GM19397 (cell line): Measurements from ENCODE around the gene SLC2A4RG.

Experiments
- ATAC-seq: cut with Tn5 transposase; IDR thresholded peaks from one replicate; pipeline ENCODE4 v1.9.1; 2021; ENCODE audit warnings: mild to moderate bottlenecking, moderate library complexity; ENCODE audit not compliant: unreplicated experiment

SLC2A4RG gene

GRCh38 chr20:63740627-63741353 lies 1.2 kb downstream of the SLC2A4RG start:
- no peak for ATAC-seq

- no peak for ATAC-seq
Measured at GRCh38 chr20:63741354-63741675, 1.7 kb downstream of the SLC2A4RG start.

- no peak for ATAC-seq
Measured at GRCh38 chr20:63741676-63742380, 2.3 kb downstream of the SLC2A4RG start.

GRCh38 chr20:63742381-63743024 lies 2.9 kb downstream of the SLC2A4RG start:
- ATAC-seq: no peak

- ATAC-seq: no peak
Measured at GRCh38 chr20:63743210-63743970, 3.8 kb downstream of the SLC2A4RG start.

- no peak for ATAC-seq
Measured at GRCh38 chr20:63744158-63744557, 4.6 kb downstream of the SLC2A4RG start.

- no peak for ATAC-seq
Measured at GRCh38 chr20:63744574-63745423, 5.2 kb downstream of the SLC2A4RG start.

GRCh38 chr20:63745424-63745805 lies 5.8 kb downstream of the SLC2A4RG start:
- ATAC-seq: no peak

- no peak for ATAC-seq
Measured at GRCh38 chr20:63745961-63746731, 6.6 kb downstream of the SLC2A4RG start.

- ATAC-seq: no peak
Measured at GRCh38 chr20:63746751-63747315, 7.3 kb downstream of the SLC2A4RG start.

- ATAC-seq: no peak
Measured at GRCh38 chr20:63747622-63748069, 8.1 kb downstream of the SLC2A4RG start.

GRCh38 chr20:63748070-63748933 lies 8.7 kb downstream of the SLC2A4RG start:
- ATAC-seq: no peak

GRCh38 chr20:63748934-63749270 lies 9.3 kb downstream of the SLC2A4RG start:
- no peak for ATAC-seq

GRCh38 chr20:63749597-63750508 lies 10.3 kb downstream of the SLC2A4RG start:
- no peak for ATAC-seq

GRCh38 chr20:63750807-63751470 lies 11.4 kb downstream of the SLC2A4RG start:
- no peak for ATAC-seq

- no peak for ATAC-seq
Measured at GRCh38 chr20:63751471-63752271, 12.1 kb downstream of the SLC2A4RG start.
